ENCODE data around the gene PRKAR1B.

- TF ChIP-seq YY1 (IDR thresholded peaks at IDR 0.05; ENCODE audit: insufficient read depth, insufficient read length): no peak
- no peak for TF ChIP-seq SUZ12 (IDR thresholded peaks at IDR 0.05; ENCODE audit: extremely low read depth, insufficient read depth, insufficient read length)
- TF ChIP-seq ZNF274 (IDR thresholded peaks at IDR 0.05; ENCODE audit: low read depth, low read length): no peak
These were observed 56.3 kb downstream of the PRKAR1B start for GRCh38 chr7:670501-671390.

All from NT2/D1 (cell line).